Endodermal cell (in vitro differentiated cells): Measurements from ENCODE around the gene ZSCAN16. TPM values are rescaled to one million over a fixed set of nuclear protein-coding genes. Genes with fewer than 3 reads are reported as not detected.

Source experiments
- DNase-seq: peaks from one replicate; pipeline ENCODE4 v3.0.0-alpha.2; 2017
- H3K27ac ChIP-seq: 2 replicates; pipeline ENCODE4 v1.5.1; 2013; ENCODE audit warnings: mild to moderate bottlenecking, low read depth, low read length, moderate library complexity
- H3K27me3 ChIP-seq: 2 replicates; pipeline ENCODE4 v1.6.1; 2013; ENCODE audit warnings: mild to moderate bottlenecking, low read length, moderate library complexity; ENCODE audit not compliant: insufficient read depth, control insufficient read depth, poor library complexity, severe bottlenecking
- H3K36me3 ChIP-seq: 2 replicates; pipeline ENCODE4 v1.7.0; 2013; ENCODE audit warnings: mild to moderate bottlenecking, low read length, moderate library complexity; ENCODE audit not compliant: control insufficient read depth, insufficient read depth
- H3K4me1 ChIP-seq: one replicate; pipeline ENCODE4 v1.7.0; 2013; ENCODE audit warnings: low read length; ENCODE audit not compliant: control insufficient read depth, insufficient read depth
- H3K4me3 ChIP-seq: 2 replicates; pipeline ENCODE4 v1.5.1; 2013; ENCODE audit warnings: mild to moderate bottlenecking, low read length, moderate library complexity
- H3K9ac ChIP-seq: 2 replicates; pipeline ENCODE4 v1.6.1; 2013; ENCODE audit warnings: mild to moderate bottlenecking, low read length, moderate library complexity; ENCODE audit not compliant: poor library complexity, severe bottlenecking; ENCODE audit errors: extremely low read depth
- H3K9me3 ChIP-seq: 2 replicates; pipeline ENCODE4 v1.6.1; 2013; ENCODE audit warnings: mild to moderate bottlenecking, low read length, moderate library complexity; ENCODE audit not compliant: control insufficient read depth
- H3K27ac Mint-ChIP-seq: 2 replicates; pipeline ENCODE4 v1.8.0; 2020; ENCODE audit warnings: mixed read lengths
- H3K27me3 Mint-ChIP-seq: 2 replicates; pipeline ENCODE4 v1.8.0; 2021; ENCODE audit warnings: mild to moderate bottlenecking, mixed read lengths; ENCODE audit not compliant: insufficient read depth
- H3K36me3 Mint-ChIP-seq: 2 replicates; pipeline ENCODE4 v1.8.0; 2020; ENCODE audit warnings: low read depth, mixed read lengths
- H3K4me1 Mint-ChIP-seq: 2 replicates; pipeline ENCODE4 v1.8.0; 2020; ENCODE audit warnings: mixed read lengths
- H3K4me3 Mint-ChIP-seq: 2 replicates; pipeline ENCODE4 v1.8.0; 2020; ENCODE audit warnings: mild to moderate bottlenecking, moderate library complexity, mixed read lengths
- H3K9me3 Mint-ChIP-seq: 2 replicates; pipeline ENCODE4 v1.8.0; 2020; ENCODE audit warnings: mild to moderate bottlenecking, mixed read lengths
- CTCF ChIP-seq: fragments of 200-600 bp; sonication (generic); conservative IDR thresholded peaks from 2 replicates; pipeline ENCODE4 v1.5.0; 2021; ENCODE audit warnings: antibody characterized with exemption, mild to moderate bottlenecking
- WGBS, 2 experiments: methylation state at CpG; one replicate each; pipeline versions ENCODE4 v1.1.5 to v1.1.7; 2013; ENCODE audit warnings: missing lambda C conversion rate in 2 of 2, mixed read lengths in 1 of 2; ENCODE audit not compliant: insufficient coverage in 1 of 2, insufficient read length in 1 of 2; 5-methylcytosine and 5-hydroxymethylcytosine counted together
- total RNA-seq, 2 donors: library from RNA; stranded (reverse); fragmentation: NEBNext Ultra II Directional in 1 of 2; extraction: Animal tissue kit (Norgen Biotek cat#: 25700) in 1 of 2; gene quantifications; 2 replicates in 1 of 2; 3 replicates in 1 of 2; pipeline ENCODE4 v1.2.1, GENCODE V29; 2021

The ZSCAN16 gene
- total RNA-seq, 2 donors from 2014 or later, result 6.0 to 7.4 TPM

GRCh38 chr6:28080631-28081485 lies 43.6 kb upstream of the ZSCAN16 start:
- 0 to 1% methylated on average over 32 to 46 of the region's 46 CpGs for WGBS, 2 experiments
- H3K27me3 Mint-ChIP-seq, result peaks cover 15% of the 10 kb centered on the region

GRCh38 chr6:28081486-28081751 lies 43.0 kb upstream of the ZSCAN16 start:
- Mint-ChIP-seq H3K36me3 (peaks cover 39% of the 10 kb centered on the region), H3K9me3 (peaks cover 36% of the 10 kb centered on the region), H3K4me1 (peaks cover 4% of the 10 kb centered on the region), H3K27ac (peak overlapping the region; percentile 100), H3K4me3 (peak overlapping the region; percentile 96), H3K27me3 (peaks cover 12% of the 10 kb centered on the region)
- H3K4me3 ChIP-seq, result peak overlapping the region; percentile 97
- WGBS, 2 experiments, result 24 to 33% methylated on average over 2 to 4 of the region's 4 CpGs
- H3K36me3 ChIP-seq, result peaks cover 15% of the 10 kb centered on the region
- H3K27me3 ChIP-seq, result peaks cover under 1% of the 10 kb centered on the region
- H3K4me1 ChIP-seq, result no peaks in the 10 kb centered on the region
- H3K9ac ChIP-seq, result peak overlapping the region; percentile 90
- DNase-seq, result no peak
- no peak for TF ChIP-seq CTCF
- peak overlapping the region; percentile 80 for H3K27ac ChIP-seq
- peaks cover 14% of the 10 kb centered on the region for H3K9me3 ChIP-seq

More at GRCh38 chr6:28080631-28081485, 43.6 kb upstream of the ZSCAN16 start:
- Mint-ChIP-seq H3K4me1 (peaks cover 4% of the 10 kb centered on the region), H3K9me3 (peaks cover 30% of the 10 kb centered on the region), H3K4me3 (peak overlapping the region; percentile 96), H3K27ac (peak overlapping the region; percentile 100), H3K36me3 (peaks cover 33% of the 10 kb centered on the region)
- DNase-seq, result peak; percentile 98
- Histone ChIP-seq H3K27ac (peak overlapping the region; percentile 80), H3K9ac (peak overlapping the region; percentile 90), H3K9me3 (peaks cover 14% of the 10 kb centered on the region), H3K4me3 (peak overlapping the region; percentile 97), H3K27me3 (peaks cover 6% of the 10 kb centered on the region), H3K36me3 (peaks cover 10% of the 10 kb centered on the region), H3K4me1 (no peaks in the 10 kb centered on the region)
- no peak for TF ChIP-seq CTCF

- Mint-ChIP-seq H3K4me3 (no peak overlapping the region), H3K4me1 (peaks cover 4% of the 10 kb centered on the region), H3K27ac (no peak overlapping the region), H3K9me3 (peaks cover 46% of the 10 kb centered on the region), H3K36me3 (peaks cover 52% of the 10 kb centered on the region), H3K27me3 (peaks cover 3% of the 10 kb centered on the region)
- no peaks in the 10 kb centered on the region for H3K4me1 ChIP-seq
- no peak overlapping the region for H3K9ac ChIP-seq
- no peak for DNase-seq
- H3K27me3 ChIP-seq, result no peaks in the 10 kb centered on the region
- H3K36me3 ChIP-seq, result peaks cover 30% of the 10 kb centered on the region
- no peak overlapping the region for H3K4me3 ChIP-seq
- H3K9me3 ChIP-seq, result peaks cover 20% of the 10 kb centered on the region
- no peak for TF ChIP-seq CTCF
- H3K27ac ChIP-seq, result no peak overlapping the region
These were observed 41.5 kb upstream of the ZSCAN16 start for GRCh38 chr6:28082939-28083338.
